ENCODE data around the gene FSTL3. TPM values are rescaled to one million over a fixed set of nuclear protein-coding genes. Genes with fewer than 3 reads are reported as not detected.

FSTL3 gene
- total RNA-seq, 2 donors from 2014 or later: 9.8 to 14.1 TPM

- no peaks in the 10 kb centered on the region for H3K4me1 ChIP-seq (ENCODE audit: control insufficient read depth, insufficient read depth, low read length)
- Mint-ChIP-seq H3K27ac (no peak overlapping the region), H3K9me3 (no peaks in the 10 kb centered on the region), H3K4me3 (no peak overlapping the region), H3K27me3 (ENCODE audit: insufficient read depth) (peaks cover 31% of the 10 kb centered on the region), H3K36me3 (ENCODE audit: low read depth) (peaks cover 5% of the 10 kb centered on the region), H3K4me1 (no peaks in the 10 kb centered on the region)
- no peak overlapping the region for H3K9ac ChIP-seq (ENCODE audit: extremely low read depth, low read length, poor library complexity, severe bottlenecking)
- 95 to 97% methylated on average over 17 of the region's 17 CpGs for WGBS, 2 experiments (ENCODE audit: insufficient coverage in 1 of 2, insufficient read length in 1 of 2)
- H3K36me3 ChIP-seq (ENCODE audit: control insufficient read depth, insufficient read depth, low read length): no peaks in the 10 kb centered on the region
- TF ChIP-seq, protein P1, sequence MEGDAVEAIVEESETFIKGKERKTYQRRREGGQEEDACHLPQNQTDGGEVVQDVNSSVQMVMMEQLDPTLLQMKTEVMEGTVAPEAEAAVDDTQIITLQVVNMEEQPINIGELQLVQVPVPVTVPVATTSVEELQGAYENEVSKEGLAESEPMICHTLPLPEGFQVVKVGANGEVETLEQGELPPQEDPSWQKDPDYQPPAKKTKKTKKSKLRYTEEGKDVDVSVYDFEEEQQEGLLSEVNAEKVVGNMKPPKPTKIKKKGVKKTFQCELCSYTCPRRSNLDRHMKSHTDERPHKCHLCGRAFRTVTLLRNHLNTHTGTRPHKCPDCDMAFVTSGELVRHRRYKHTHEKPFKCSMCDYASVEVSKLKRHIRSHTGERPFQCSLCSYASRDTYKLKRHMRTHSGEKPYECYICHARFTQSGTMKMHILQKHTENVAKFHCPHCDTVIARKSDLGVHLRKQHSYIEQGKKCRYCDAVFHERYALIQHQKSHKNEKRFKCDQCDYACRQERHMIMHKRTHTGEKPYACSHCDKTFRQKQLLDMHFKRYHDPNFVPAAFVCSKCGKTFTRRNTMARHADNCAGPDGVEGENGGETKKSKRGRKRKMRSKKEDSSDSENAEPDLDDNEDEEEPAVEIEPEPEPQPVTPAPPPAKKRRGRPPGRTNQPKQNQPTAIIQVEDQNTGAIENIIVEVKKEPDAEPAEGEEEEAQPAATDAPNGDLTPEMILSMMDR (conservative IDR thresholded peaks at IDR 0.05): no peak
- no peak for DNase-seq
- H3K4me3 ChIP-seq (ENCODE audit: low read length): no peak overlapping the region
- H3K27ac ChIP-seq (ENCODE audit: low read depth, low read length): no peak overlapping the region
- H3K9me3 ChIP-seq (ENCODE audit: control insufficient read depth, low read length): no peaks in the 10 kb centered on the region
- peaks cover 21% of the 10 kb centered on the region for H3K27me3 ChIP-seq (ENCODE audit: control insufficient read depth, insufficient read depth, low read length, poor library complexity, severe bottlenecking)
Observed at GRCh38 chr19:641702-642101, 34.5 kb upstream of the FSTL3 start.

DNA sequence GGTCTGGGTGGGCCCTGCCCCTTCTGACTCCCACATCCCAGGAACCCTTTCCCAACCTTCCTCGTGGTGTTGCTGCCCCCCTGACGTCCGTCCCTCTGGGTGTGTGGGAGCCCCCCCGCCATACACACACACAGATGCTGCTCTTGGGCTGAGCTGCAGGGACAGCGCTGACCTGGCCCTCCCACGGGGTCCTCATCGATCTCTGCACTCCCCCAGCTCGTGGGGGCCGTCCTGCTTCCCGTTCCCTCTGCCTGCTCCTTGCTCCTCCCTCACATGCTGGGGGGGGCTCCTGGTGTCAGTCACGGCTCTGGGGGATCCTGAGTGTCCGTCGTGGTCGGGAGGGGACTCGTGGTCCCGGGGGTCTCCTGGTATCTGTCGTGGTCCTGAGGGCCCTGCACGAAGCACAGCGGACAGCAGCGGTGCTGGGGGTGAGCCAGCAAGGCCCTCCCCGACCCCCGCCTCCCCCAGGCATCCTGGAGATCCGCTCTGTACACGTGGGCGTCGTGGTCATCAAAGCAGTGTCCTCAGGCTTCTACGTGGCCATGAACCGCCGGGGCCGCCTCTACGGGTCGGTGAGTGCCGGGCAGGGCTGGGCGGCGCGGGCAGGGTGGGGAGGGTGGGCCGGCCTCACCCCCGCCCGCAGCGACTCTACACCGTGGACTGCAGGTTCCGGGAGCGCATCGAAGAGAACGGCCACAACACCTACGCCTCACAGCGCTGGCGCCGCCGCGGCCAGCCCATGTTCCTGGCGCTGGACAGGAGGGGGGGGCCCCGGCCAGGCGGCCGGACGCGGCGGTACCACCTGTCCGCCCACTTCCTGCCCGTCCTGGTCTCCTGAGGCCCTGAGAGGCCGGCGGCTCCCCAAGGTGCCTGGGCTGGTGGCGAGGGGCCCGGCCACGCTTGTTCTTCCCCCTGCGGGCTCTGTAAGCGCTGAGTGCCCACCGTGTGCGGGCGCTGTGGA, 33.1 kb upstream of the FSTL3 start:
- Mint-ChIP-seq H3K36me3 (ENCODE audit: low read depth) (peaks cover 5% of the 10 kb centered on the region), H3K4me3 (no peak overlapping the region), H3K4me1 (no peaks in the 10 kb centered on the region), H3K27me3 (ENCODE audit: insufficient read depth) (peaks cover 18% of the 10 kb centered on the region), H3K9me3 (no peaks in the 10 kb centered on the region), H3K27ac (no peak overlapping the region)
- H3K4me1 ChIP-seq (ENCODE audit: control insufficient read depth, insufficient read depth, low read length): no peaks in the 10 kb centered on the region
- TF ChIP-seq, protein P1 (conservative IDR thresholded peaks at IDR 0.05): no peak
- no peaks in the 10 kb centered on the region for H3K36me3 ChIP-seq (ENCODE audit: control insufficient read depth, insufficient read depth, low read length)
- H3K9me3 ChIP-seq (ENCODE audit: control insufficient read depth, low read length): no peaks in the 10 kb centered on the region
- WGBS, 2 experiments (ENCODE audit: insufficient coverage in 1 of 2, insufficient read length in 1 of 2): 87 to 94% methylated on average over 36 to 70 of the region's 70 CpGs
- H3K27ac ChIP-seq (ENCODE audit: low read depth, low read length): no peak overlapping the region
- peaks cover 14% of the 10 kb centered on the region for H3K27me3 ChIP-seq (ENCODE audit: control insufficient read depth, insufficient read depth, low read length, poor library complexity, severe bottlenecking)
- no peak for DNase-seq
- H3K9ac ChIP-seq (ENCODE audit: extremely low read depth, low read length, poor library complexity, severe bottlenecking): no peak overlapping the region
- H3K4me3 ChIP-seq (ENCODE audit: low read length): no peak overlapping the region

DNA sequence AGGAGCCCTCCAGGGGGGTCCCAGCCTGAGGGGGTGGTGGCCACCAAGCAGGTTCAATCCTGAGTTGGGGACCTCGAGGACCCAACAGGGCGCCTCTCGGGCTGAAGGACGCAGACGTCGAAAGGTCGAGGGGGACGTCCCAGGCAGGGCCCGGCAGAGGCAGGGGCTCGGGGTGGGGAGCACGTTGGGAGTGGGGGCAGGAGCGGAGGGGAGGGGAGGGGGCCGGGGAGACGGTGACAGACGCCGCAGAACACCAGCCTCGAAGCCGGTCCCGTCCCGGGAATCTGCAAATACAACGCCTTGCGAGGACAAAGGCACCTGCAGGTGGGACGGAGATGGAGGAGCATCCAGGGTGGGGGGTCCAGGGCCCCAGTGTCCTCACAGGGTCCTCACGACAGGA, 32.5 kb upstream of the FSTL3 start:
- no peaks in the 10 kb centered on the region for H3K4me1 ChIP-seq (ENCODE audit: control insufficient read depth, insufficient read depth, low read length)
- 85 to 91% methylated on average over 22 to 24 of the region's 24 CpGs for WGBS, 2 experiments (ENCODE audit: insufficient coverage in 1 of 2, insufficient read length in 1 of 2)
- no peak for DNase-seq
- H3K36me3 Mint-ChIP-seq (ENCODE audit: low read depth): peaks cover 7% of the 10 kb centered on the region
- H3K4me3 ChIP-seq (ENCODE audit: low read length): no peak overlapping the region
- H3K27me3 ChIP-seq (ENCODE audit: control insufficient read depth, insufficient read depth, low read length, poor library complexity, severe bottlenecking): peaks cover 7% of the 10 kb centered on the region
- no peaks in the 10 kb centered on the region for H3K9me3 ChIP-seq (ENCODE audit: control insufficient read depth, low read length)
- no peaks in the 10 kb centered on the region for H3K4me1 Mint-ChIP-seq
- H3K27ac ChIP-seq (ENCODE audit: low read depth, low read length): no peak overlapping the region
- TF ChIP-seq, protein P1 (conservative IDR thresholded peaks at IDR 0.05): no peak
- no peaks in the 10 kb centered on the region for H3K36me3 ChIP-seq (ENCODE audit: control insufficient read depth, insufficient read depth, low read length)
- H3K4me3 Mint-ChIP-seq: no peak overlapping the region
- no peaks in the 10 kb centered on the region for H3K9me3 Mint-ChIP-seq
- H3K27me3 Mint-ChIP-seq (ENCODE audit: insufficient read depth): peaks cover 11% of the 10 kb centered on the region
- no peak overlapping the region for H3K9ac ChIP-seq (ENCODE audit: extremely low read depth, low read length, poor library complexity, severe bottlenecking)
- H3K27ac Mint-ChIP-seq: no peak overlapping the region

Measured in endodermal cell (in vitro differentiated cells).